SK-N-SH treated with all-trans-retinoic acid at 6 μM for 48 hours (cell line): ENCODE data around the gene WIPF1.

Experiments
- ISL1 ChIP-seq: fragments of 250-450 bp; sonication (Bioruptor Pico); IDR thresholded peaks from 2 replicates; pipeline ENCODE4 v2.1.2; 2022; ENCODE audit warnings: mild to moderate bottlenecking, moderate library complexity
- OSR1 ChIP-seq: fragments of 250-450 bp; sonication (Bioruptor Pico); IDR thresholded peaks from 2 replicates; pipeline ENCODE4 v1.8.0; 2022; ENCODE audit warnings: moderate library complexity, mild to moderate bottlenecking, inconsistent platforms
- PATZ1 ChIP-seq: fragments of 250-450 bp; sonication (Bioruptor Pico); IDR thresholded peaks from 2 replicates; pipeline ENCODE4 v1.8.0; 2020; ENCODE audit warnings: mild to moderate bottlenecking, moderate library complexity, borderline replicate concordance
- POU6F1 ChIP-seq: fragments of 250-450 bp; sonication (Bioruptor Pico); IDR thresholded peaks from 2 replicates; pipeline ENCODE4 v1.8.0; 2021; ENCODE audit warnings: low read depth, mild to moderate bottlenecking, moderate library complexity, borderline replicate concordance
- ZNF565 ChIP-seq: fragments of 450-650 bp; formaldehyde crosslinking; conservative IDR thresholded peaks from 2 replicates; pipeline ENCODE4 v1.5.0; 2020; ENCODE audit warnings: low read depth, mild to moderate bottlenecking, moderate library complexity

DNA sequence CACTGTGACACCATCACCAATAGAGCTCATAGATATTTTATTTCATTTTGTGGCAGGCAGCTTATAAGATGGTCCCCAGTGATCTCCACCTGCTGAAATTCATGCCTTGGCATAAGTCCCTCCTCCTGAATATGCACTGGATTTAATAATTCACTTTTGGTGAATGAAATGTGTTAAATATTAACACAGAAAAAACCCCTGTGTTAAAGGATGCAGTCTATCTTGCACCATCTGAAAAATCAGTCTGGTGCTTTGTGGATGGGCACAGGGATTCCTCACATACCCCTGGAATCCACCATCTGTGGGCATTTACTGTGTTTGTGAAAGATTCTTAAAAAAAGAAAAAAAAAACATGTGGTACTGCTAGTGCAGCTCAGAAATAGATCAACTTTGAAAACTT lies 26.1 kb upstream of the WIPF1 start:
- TF ChIP-seq OSR1 (no peak), PATZ1 (no peak), POU6F1 (CRISPR knock-in tag) (no peak), ZNF565 (no peak), ISL1 (no peak)
